ENCODE measurements around the gene PHKG1. TPM values are rescaled to one million over a fixed set of nuclear protein-coding genes. Genes with fewer than 3 reads are reported as not detected.

Gene PHKG1
- total and polyA plus RNA-seq, 10 of the 15 experiments (the other 5 are each of a cell fraction or from before 2014, with no cell fraction given) = 0.08 to 1.6 (median 0.44) TPM

- BruUV-seq (replicated peaks) = no TSS peak
- H3K4me2 ChIP-seq (ENCODE audit: control insufficient read depth, insufficient read depth) = no peak overlapping the region
- in situ Hi-C loops (cut with MboI) = no loop called here
- no peak for FAIRE-seq
- ChIA-PET SMC1A (ENCODE audit: uncharacterized antibody, unreplicated experiment) (no interaction called here), POLR2A (no interaction called here), RAD21 (ENCODE audit: unreplicated experiment) (no interaction called here), CTCF (interaction anchor here (0.6 kb wide), 1 partner anchor 74 kb away, joined by 3 read pairs; no protein-coding TSS in a partner anchor)
- H3K79me2 ChIP-seq (ENCODE audit: control insufficient read depth, insufficient read depth, low read length) = no peaks in the 10 kb centered on the region
- H3K27ac ChIP-seq (ENCODE audit: control insufficient read depth, insufficient read depth) = no peak overlapping the region
- no peak for DNase-seq (ENCODE audit: low read depth, low spot score)
- intact Hi-C loops (cut with micrococcal nuclease; ENCODE audit: unreplicated experiment) = no loop called here
- H2AFZ ChIP-seq (ENCODE audit: control insufficient read depth, low read depth, low read length) = no peak overlapping the region
- WGBS (ENCODE audit: insufficient coverage, insufficient replicate concordance, low lambda C conversion rate, missing lambda C conversion rate) = 99% methylated on average over 15 of the region's 16 CpGs
- H3K4me3 ChIP-seq = no peak overlapping the region
- no peaks in the 10 kb centered on the region for H4K20me1 ChIP-seq (ENCODE audit: control insufficient read depth, insufficient read depth)
- no peaks in the 10 kb centered on the region for H3K4me1 ChIP-seq (ENCODE audit: control insufficient read depth, insufficient read depth, low read length)
- no peak overlapping the region for H3K9ac ChIP-seq (ENCODE audit: control insufficient read depth, insufficient read depth, low read length)
- no peak for ATAC-seq
- no peaks in the 10 kb centered on the region for H3K27me3 ChIP-seq (replicated peaks in 1 of 2; ENCODE audit: control insufficient read depth in 2 of 2, insufficient read depth in 2 of 2, low read length in 1 of 2)
- TF ChIP-seq POLR2A (IDR thresholded peaks at IDR 0.05; ENCODE audit: low read depth, low read length) = peak; percentile 52
- TF ChIP-seq ASH2L (IDR thresholded peaks at IDR 0.05; ENCODE audit: borderline replicate concordance, low read depth) = no peak
- H3K36me3 ChIP-seq (ENCODE audit: control insufficient read depth in 2 of 2, insufficient read depth in 2 of 2, low read length in 1 of 2) = peaks cover 3 to 9% of the 10 kb centered on the region in 2 experiments
- no peaks in the 10 kb centered on the region for H3K9me3 ChIP-seq (replicated peaks; ENCODE audit: control insufficient read depth, insufficient read depth, low read length)
Measured at GRCh38 chr7:56078196-56078595, 14.6 kb downstream of the PHKG1 start.

GRCh38 chr7:56077681-56078080, 15.1 kb downstream of the PHKG1 start:
- Histone ChIP-seq H3K4me1 (ENCODE audit: control insufficient read depth, insufficient read depth, low read length) (no peaks in the 10 kb centered on the region), H2AFZ (ENCODE audit: control insufficient read depth, low read depth, low read length) (no peak overlapping the region), H3K27ac (ENCODE audit: control insufficient read depth, insufficient read depth) (no peak overlapping the region), H3K79me2 (ENCODE audit: control insufficient read depth, insufficient read depth, low read length) (no peaks in the 10 kb centered on the region), H3K4me3 (no peak overlapping the region), H3K27me3 (replicated peaks in 1 of 2; ENCODE audit: control insufficient read depth in 2 of 2, insufficient read depth in 2 of 2, low read length in 1 of 2) (no peaks in the 10 kb centered on the region), H4K20me1 (ENCODE audit: control insufficient read depth, insufficient read depth) (no peaks in the 10 kb centered on the region), H3K4me2 (ENCODE audit: control insufficient read depth, insufficient read depth) (no peak overlapping the region), H3K9me3 (replicated peaks; ENCODE audit: control insufficient read depth, insufficient read depth, low read length) (no peaks in the 10 kb centered on the region), H3K36me3 (ENCODE audit: control insufficient read depth in 2 of 2, insufficient read depth in 2 of 2, low read length in 1 of 2) (peaks cover 3 to 12% of the 10 kb centered on the region in 2 experiments), H3K9ac (ENCODE audit: control insufficient read depth, insufficient read depth, low read length) (no peak overlapping the region)
- in situ Hi-C loops (cut with MboI) (no loop called here), intact Hi-C loops (cut with micrococcal nuclease; ENCODE audit: unreplicated experiment) (no loop called here)
- ChIA-PET CTCF (interaction anchor here (0.6 to 1.0 kb wide), 2 partner anchors 37 to 73 kb away, joined by 3 read pairs; no protein-coding TSS in a partner anchor), SMC1A (ENCODE audit: uncharacterized antibody, unreplicated experiment) (no interaction called here), POLR2A (no interaction called here), RAD21 (ENCODE audit: unreplicated experiment) (no interaction called here)
- 75% methylated on average over 3 of the region's 3 CpGs for WGBS (ENCODE audit: insufficient coverage, insufficient replicate concordance, low lambda C conversion rate, missing lambda C conversion rate)
- DNase-seq (ENCODE audit: low read depth, low spot score) (no peak), FAIRE-seq (no peak), ATAC-seq (no peak)
- no peak for TF ChIP-seq SUPT20H (IDR thresholded peaks at IDR 0.05; ENCODE audit: borderline replicate concordance, control insufficient read depth, low read depth, low read length)
- TF ChIP-seq SMARCA5 (IDR thresholded peaks at IDR 0.05) = no peak
- no TSS peak for BruUV-seq (replicated peaks)
